ENCODE data around the gene TMEM247.

TMEM247 gene

GRCh38 chr2:46435796-46436360 is 43.5 kb upstream of the TMEM247 start:
- DNase-seq (ENCODE audit: extremely low read depth, low read depth) = no peak
- TF ChIP-seq CTCF (IDR thresholded peaks at IDR 0.05; ENCODE audit: low read depth, low read length, missing control alignments) = no peak

GRCh38 chr2:46436800-46437199 is 42.6 kb upstream of the TMEM247 start:
- no peak for DNase-seq (ENCODE audit: extremely low read depth, low read depth)
- H3K4me3 ChIP-seq (replicated peaks; ENCODE audit: low read depth, low read length) = no peak overlapping the region
- no peak for TF ChIP-seq CTCF (IDR thresholded peaks at IDR 0.05; ENCODE audit: low read depth, low read length, missing control alignments)

More at GRCh38 chr2:46435796-46436360, 43.5 kb upstream of the TMEM247 start:
- H3K4me3 ChIP-seq (replicated peaks; ENCODE audit: low read depth, low read length) = no peak overlapping the region

DNA sequence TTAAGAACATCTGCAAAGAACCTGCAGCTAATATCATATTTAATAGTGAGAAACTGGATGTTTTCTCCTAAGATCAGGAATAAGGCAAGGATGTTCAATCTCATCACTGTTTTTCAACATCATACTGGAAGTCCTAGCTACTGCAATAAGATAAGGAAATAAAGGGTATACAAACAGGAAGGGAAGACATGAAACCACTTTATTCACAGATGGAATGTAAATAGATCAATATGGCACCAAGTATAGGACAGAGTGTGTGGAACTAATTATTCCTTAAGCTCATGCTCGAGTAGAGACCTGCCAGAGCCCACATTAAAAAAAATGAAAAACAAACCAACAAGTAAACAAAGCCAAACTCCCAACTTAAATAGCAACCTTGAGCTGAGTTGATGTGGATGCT is 41.3 kb upstream of the TMEM247 start:
- TF ChIP-seq CTCF (IDR thresholded peaks at IDR 0.05; ENCODE audit: low read depth, low read length, missing control alignments) = no peak
- no peak for DNase-seq (ENCODE audit: extremely low read depth, low read depth)
- no peak overlapping the region for H3K4me3 ChIP-seq (replicated peaks; ENCODE audit: low read depth, low read length)

DNA sequence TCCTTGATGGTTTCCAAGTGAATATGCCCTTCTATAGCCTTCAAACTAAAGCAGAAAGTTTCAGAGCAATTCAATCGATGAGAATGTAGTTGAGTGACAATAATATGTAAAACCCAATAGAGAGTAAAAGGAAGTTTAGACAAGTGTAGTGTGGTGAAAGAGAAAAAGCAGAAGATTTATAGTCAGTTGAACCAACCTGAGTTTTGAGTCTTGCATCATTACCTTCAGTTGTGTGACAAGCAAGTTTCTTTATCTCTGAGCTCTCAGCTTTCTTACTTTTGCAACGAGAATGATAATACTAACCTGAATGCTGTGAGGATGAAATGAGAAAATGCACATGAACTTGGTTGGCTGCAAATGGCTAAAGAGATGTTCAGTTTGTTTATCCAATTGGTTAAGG is 40.6 kb upstream of the TMEM247 start:
- no peak overlapping the region for H3K4me3 ChIP-seq (replicated peaks; ENCODE audit: low read depth, low read length)
- DNase-seq (ENCODE audit: extremely low read depth, low read depth) = no peak
- TF ChIP-seq CTCF (IDR thresholded peaks at IDR 0.05; ENCODE audit: low read depth, low read length, missing control alignments) = no peak

DNA sequence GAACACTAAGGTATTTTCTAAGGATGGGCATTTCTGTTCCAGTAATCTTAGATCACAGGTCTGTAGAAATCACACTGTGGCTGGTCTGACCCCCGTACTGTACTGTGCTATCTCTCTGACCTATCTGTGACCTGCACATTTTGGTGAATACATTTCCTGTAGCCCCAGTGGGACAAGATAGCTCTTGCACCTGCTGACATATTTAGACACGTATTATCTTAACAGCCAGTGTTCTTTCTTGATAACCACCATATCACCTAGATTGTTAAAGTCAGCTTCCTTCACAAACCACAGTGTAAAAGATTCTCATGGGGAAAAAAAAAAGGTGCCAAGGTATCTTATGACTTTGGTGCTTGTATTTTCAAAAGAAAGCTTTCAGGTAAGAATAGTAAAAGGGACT is 39.8 kb upstream of the TMEM247 start:
- DNase-seq (ENCODE audit: extremely low read depth, low read depth) = no peak
- no peak for TF ChIP-seq CTCF (IDR thresholded peaks at IDR 0.05; ENCODE audit: low read depth, low read length, missing control alignments)
- H3K4me3 ChIP-seq (replicated peaks; ENCODE audit: low read depth, low read length) = no peak overlapping the region

GRCh38 chr2:46441838-46442712 is 37.3 kb upstream of the TMEM247 start:
- H3K4me3 ChIP-seq (replicated peaks; ENCODE audit: low read depth, low read length) = no peak overlapping the region
- no peak for DNase-seq (ENCODE audit: extremely low read depth, low read depth)
- TF ChIP-seq CTCF (IDR thresholded peaks at IDR 0.05; ENCODE audit: low read depth, low read length, missing control alignments) = no peak
